ENCODE measurements around the gene PDZK1IP1.

Gene PDZK1IP1

GRCh38 chr1:47226839-47227215, 37.0 kb upstream of the PDZK1IP1 start:
- peaks cover 4% of the 10 kb centered on the region for H3K36me3 Mint-ChIP-seq (ENCODE audit: low read depth)
- no peak overlapping the region for H3K4me3 Mint-ChIP-seq
- H3K27me3 Mint-ChIP-seq: peaks cover 59% of the 10 kb centered on the region

GRCh38 chr1:47226121-47226838, 36.4 kb upstream of the PDZK1IP1 start:
- no peaks in the 10 kb centered on the region for H3K36me3 Mint-ChIP-seq (ENCODE audit: low read depth)
- H3K27me3 Mint-ChIP-seq: peaks cover 56% of the 10 kb centered on the region
- H3K9me3 Mint-ChIP-seq: no peaks in the 10 kb centered on the region
- H3K4me3 Mint-ChIP-seq: no peak overlapping the region
- no peak overlapping the region for H3K27ac Mint-ChIP-seq
- peaks cover 20% of the 10 kb centered on the region for H3K4me1 Mint-ChIP-seq (ENCODE audit: low read depth)

More at GRCh38 chr1:47226839-47227215, 37.0 kb upstream of the PDZK1IP1 start:
- Mint-ChIP-seq H3K27ac (no peak overlapping the region), H3K9me3 (no peaks in the 10 kb centered on the region), H3K4me1 (ENCODE audit: low read depth) (peaks cover 25% of the 10 kb centered on the region)

- Mint-ChIP-seq H3K4me3 (peak overlapping the region; percentile 24), H3K9me3 (no peaks in the 10 kb centered on the region), H3K27me3 (peaks cover 56% of the 10 kb centered on the region), H3K4me1 (ENCODE audit: low read depth) (peaks cover 18% of the 10 kb centered on the region), H3K27ac (no peak overlapping the region), H3K36me3 (ENCODE audit: low read depth) (no peaks in the 10 kb centered on the region)
These were observed 35.7 kb upstream of the PDZK1IP1 start for GRCh38 chr1:47225430-47226100.

- no peak overlapping the region for H3K4me3 Mint-ChIP-seq
- H3K27me3 Mint-ChIP-seq: peaks cover 49% of the 10 kb centered on the region
- H3K27ac Mint-ChIP-seq: no peak overlapping the region
- H3K36me3 Mint-ChIP-seq (ENCODE audit: low read depth): no peaks in the 10 kb centered on the region
- H3K9me3 Mint-ChIP-seq: no peaks in the 10 kb centered on the region
- peaks cover 11% of the 10 kb centered on the region for H3K4me1 Mint-ChIP-seq (ENCODE audit: low read depth)
These were observed 35.0 kb upstream of the PDZK1IP1 start for GRCh38 chr1:47224676-47225399.

GRCh38 chr1:47223921-47224675, 34.3 kb upstream of the PDZK1IP1 start:
- Mint-ChIP-seq H3K36me3 (ENCODE audit: low read depth) (no peaks in the 10 kb centered on the region), H3K27me3 (peaks cover 42% of the 10 kb centered on the region), H3K4me1 (ENCODE audit: low read depth) (peaks cover 5% of the 10 kb centered on the region), H3K4me3 (no peak overlapping the region), H3K27ac (no peak overlapping the region), H3K9me3 (no peaks in the 10 kb centered on the region)

- no peak overlapping the region for H3K27ac Mint-ChIP-seq
- no peaks in the 10 kb centered on the region for H3K36me3 Mint-ChIP-seq (ENCODE audit: low read depth)
- H3K4me3 Mint-ChIP-seq: no peak overlapping the region
- peaks cover 38% of the 10 kb centered on the region for H3K27me3 Mint-ChIP-seq
- no peaks in the 10 kb centered on the region for H3K9me3 Mint-ChIP-seq
- peaks cover 5% of the 10 kb centered on the region for H3K4me1 Mint-ChIP-seq (ENCODE audit: low read depth)
These were observed 33.5 kb upstream of the PDZK1IP1 start for GRCh38 chr1:47223174-47223920.

- Mint-ChIP-seq H3K4me3 (no peak overlapping the region), H3K27me3 (peaks cover 29% of the 10 kb centered on the region), H3K4me1 (ENCODE audit: low read depth) (peaks cover 5% of the 10 kb centered on the region), H3K9me3 (no peaks in the 10 kb centered on the region), H3K36me3 (ENCODE audit: low read depth) (no peaks in the 10 kb centered on the region), H3K27ac (no peak overlapping the region)
These were observed 32.6 kb upstream of the PDZK1IP1 start for GRCh38 chr1:47222476-47222875.

- Mint-ChIP-seq H3K9me3 (no peaks in the 10 kb centered on the region), H3K4me3 (no peak overlapping the region), H3K27ac (no peak overlapping the region), H3K4me1 (ENCODE audit: low read depth) (no peaks in the 10 kb centered on the region), H3K36me3 (ENCODE audit: low read depth) (no peaks in the 10 kb centered on the region), H3K27me3 (peaks cover 11% of the 10 kb centered on the region)
These were observed 29.9 kb upstream of the PDZK1IP1 start for GRCh38 chr1:47219590-47220220.

GRCh38 chr1:47219001-47219400, 29.2 kb upstream of the PDZK1IP1 start:
- Mint-ChIP-seq H3K4me1 (ENCODE audit: low read depth) (no peaks in the 10 kb centered on the region), H3K36me3 (ENCODE audit: low read depth) (no peaks in the 10 kb centered on the region), H3K4me3 (no peak overlapping the region), H3K27ac (no peak overlapping the region), H3K9me3 (no peaks in the 10 kb centered on the region), H3K27me3 (peaks cover 11% of the 10 kb centered on the region)

GRCh38 chr1:47216278-47217059, 26.6 kb upstream of the PDZK1IP1 start:
- Mint-ChIP-seq H3K27me3 (peaks cover 6% of the 10 kb centered on the region), H3K9me3 (no peaks in the 10 kb centered on the region), H3K27ac (no peak overlapping the region), H3K4me3 (no peak overlapping the region), H3K36me3 (ENCODE audit: low read depth) (no peaks in the 10 kb centered on the region), H3K4me1 (ENCODE audit: low read depth) (no peaks in the 10 kb centered on the region)

GRCh38 chr1:47215713-47216112, 25.9 kb upstream of the PDZK1IP1 start:
- Mint-ChIP-seq H3K27me3 (peaks cover 2% of the 10 kb centered on the region), H3K9me3 (no peaks in the 10 kb centered on the region), H3K27ac (no peak overlapping the region), H3K4me1 (ENCODE audit: low read depth) (no peaks in the 10 kb centered on the region), H3K4me3 (no peak overlapping the region), H3K36me3 (ENCODE audit: low read depth) (no peaks in the 10 kb centered on the region)

GRCh38 chr1:47214549-47214948, 24.7 kb upstream of the PDZK1IP1 start:
- no peaks in the 10 kb centered on the region for H3K4me1 Mint-ChIP-seq (ENCODE audit: low read depth)
- no peaks in the 10 kb centered on the region for H3K36me3 Mint-ChIP-seq (ENCODE audit: low read depth)
- H3K4me3 Mint-ChIP-seq: no peak overlapping the region
- H3K9me3 Mint-ChIP-seq: no peaks in the 10 kb centered on the region
- H3K27me3 Mint-ChIP-seq: no peaks in the 10 kb centered on the region
- no peak overlapping the region for H3K27ac Mint-ChIP-seq

- Mint-ChIP-seq H3K27me3 (no peaks in the 10 kb centered on the region), H3K9me3 (no peaks in the 10 kb centered on the region), H3K4me1 (ENCODE audit: low read depth) (no peaks in the 10 kb centered on the region), H3K27ac (no peak overlapping the region), H3K4me3 (no peak overlapping the region), H3K36me3 (ENCODE audit: low read depth) (no peaks in the 10 kb centered on the region)
These were observed 23.6 kb upstream of the PDZK1IP1 start for GRCh38 chr1:47213230-47213963.
